HEK293 (cell line): ENCODE measurements around the gene PIK3R1.

Source experiments
- KLF1 ChIP-seq: fragments of 450-650 bp; formaldehyde crosslinking; IDR thresholded peaks from 2 replicates; pipeline ENCODE4 v1.5.1; 2016; ENCODE audit warnings: missing biosample characterization, missing genetic modification characterization
- TCF7L2 ChIP-seq: IDR thresholded peaks from 2 replicates; pipeline ENCODE4 v1.6.1; 2011; ENCODE audit warnings: low read depth, mild to moderate bottlenecking, inconsistent platforms, low read length, moderate library complexity, borderline replicate concordance
- YY1 ChIP-seq: fragments of 450-650 bp; formaldehyde crosslinking; IDR thresholded peaks from 2 replicates; pipeline ENCODE4 v1.5.1; 2018; ENCODE audit warnings: missing biosample characterization, missing genetic modification characterization
- ZBTB49 ChIP-seq: fragments of 450-650 bp; formaldehyde crosslinking; IDR thresholded peaks from 2 replicates; pipeline ENCODE4 v1.5.1; 2016; ENCODE audit warnings: missing biosample characterization, missing genetic modification characterization, low read depth
- ZNF202 ChIP-seq: fragments of 450-650 bp; formaldehyde crosslinking; IDR thresholded peaks from 2 replicates; pipeline ENCODE4 v1.5.1; 2016; ENCODE audit warnings: missing biosample characterization, missing genetic modification characterization, borderline replicate concordance
- ZNF571 ChIP-seq: fragments of 450-650 bp; formaldehyde crosslinking; IDR thresholded peaks from 2 replicates; pipeline ENCODE4 v1.5.0; 2017; ENCODE audit warnings: missing biosample characterization, missing genetic modification characterization
- ZXDB ChIP-seq: fragments of 450-650 bp; formaldehyde crosslinking; IDR thresholded peaks from 2 replicates; pipeline ENCODE4 v1.5.1; 2016; ENCODE audit warnings: missing biosample characterization, missing genetic modification characterization
- TF ChIP-seq, protein P1 (sequence below): fragments of 450-650 bp; formaldehyde crosslinking; IDR thresholded peaks from 2 replicates; pipeline ENCODE4 v1.5.1; 2016; ENCODE audit warnings: missing biosample characterization, missing genetic modification characterization
- TF ChIP-seq, protein P2 (sequence below): fragments of 450-650 bp; formaldehyde crosslinking; IDR thresholded peaks from 2 replicates; pipeline ENCODE4 v1.5.1; 2016; ENCODE audit warnings: missing biosample characterization, missing genetic modification characterization

DNA sequence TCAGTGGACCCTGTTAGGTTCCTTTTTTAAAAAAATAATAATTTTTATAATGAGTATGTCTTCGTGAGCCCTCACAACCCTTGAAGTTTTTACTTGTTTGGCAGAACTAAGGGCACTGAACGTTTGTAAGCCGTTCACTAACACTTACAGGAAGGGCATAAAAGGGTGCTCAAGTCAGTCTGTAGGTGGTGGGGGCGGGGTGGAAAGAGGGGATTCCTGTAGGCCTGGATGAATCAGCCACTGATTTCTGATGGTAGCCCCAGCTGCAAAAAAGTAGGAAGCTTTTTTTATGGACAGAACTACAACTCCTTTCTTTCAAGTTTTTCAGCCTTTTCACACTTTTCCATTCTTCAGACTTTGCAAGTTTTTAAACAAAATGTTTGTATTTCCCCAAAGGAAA, 35.8 kb downstream of the PIK3R1 start:
- no peak for TF ChIP-seq YY1 (tag by site-specific recombination)
- TF ChIP-seq, protein P1, sequence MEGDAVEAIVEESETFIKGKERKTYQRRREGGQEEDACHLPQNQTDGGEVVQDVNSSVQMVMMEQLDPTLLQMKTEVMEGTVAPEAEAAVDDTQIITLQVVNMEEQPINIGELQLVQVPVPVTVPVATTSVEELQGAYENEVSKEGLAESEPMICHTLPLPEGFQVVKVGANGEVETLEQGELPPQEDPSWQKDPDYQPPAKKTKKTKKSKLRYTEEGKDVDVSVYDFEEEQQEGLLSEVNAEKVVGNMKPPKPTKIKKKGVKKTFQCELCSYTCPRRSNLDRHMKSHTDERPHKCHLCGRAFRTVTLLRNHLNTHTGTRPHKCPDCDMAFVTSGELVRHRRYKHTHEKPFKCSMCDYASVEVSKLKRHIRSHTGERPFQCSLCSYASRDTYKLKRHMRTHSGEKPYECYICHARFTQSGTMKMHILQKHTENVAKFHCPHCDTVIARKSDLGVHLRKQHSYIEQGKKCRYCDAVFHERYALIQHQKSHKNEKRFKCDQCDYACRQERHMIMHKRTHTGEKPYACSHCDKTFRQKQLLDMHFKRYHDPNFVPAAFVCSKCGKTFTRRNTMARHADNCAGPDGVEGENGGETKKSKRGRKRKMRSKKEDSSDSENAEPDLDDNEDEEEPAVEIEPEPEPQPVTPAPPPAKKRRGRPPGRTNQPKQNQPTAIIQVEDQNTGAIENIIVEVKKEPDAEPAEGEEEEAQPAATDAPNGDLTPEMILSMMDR (tag by site-specific recombination) = no peak
- no peak for TF ChIP-seq KLF1 (tag by site-specific recombination)
- TF ChIP-seq ZNF202 = no peak
- TF ChIP-seq ZBTB49 (tag by site-specific recombination) = no peak
- no peak for TF ChIP-seq TCF7L2
- TF ChIP-seq ZXDB = no peak
- TF ChIP-seq, protein P2, sequence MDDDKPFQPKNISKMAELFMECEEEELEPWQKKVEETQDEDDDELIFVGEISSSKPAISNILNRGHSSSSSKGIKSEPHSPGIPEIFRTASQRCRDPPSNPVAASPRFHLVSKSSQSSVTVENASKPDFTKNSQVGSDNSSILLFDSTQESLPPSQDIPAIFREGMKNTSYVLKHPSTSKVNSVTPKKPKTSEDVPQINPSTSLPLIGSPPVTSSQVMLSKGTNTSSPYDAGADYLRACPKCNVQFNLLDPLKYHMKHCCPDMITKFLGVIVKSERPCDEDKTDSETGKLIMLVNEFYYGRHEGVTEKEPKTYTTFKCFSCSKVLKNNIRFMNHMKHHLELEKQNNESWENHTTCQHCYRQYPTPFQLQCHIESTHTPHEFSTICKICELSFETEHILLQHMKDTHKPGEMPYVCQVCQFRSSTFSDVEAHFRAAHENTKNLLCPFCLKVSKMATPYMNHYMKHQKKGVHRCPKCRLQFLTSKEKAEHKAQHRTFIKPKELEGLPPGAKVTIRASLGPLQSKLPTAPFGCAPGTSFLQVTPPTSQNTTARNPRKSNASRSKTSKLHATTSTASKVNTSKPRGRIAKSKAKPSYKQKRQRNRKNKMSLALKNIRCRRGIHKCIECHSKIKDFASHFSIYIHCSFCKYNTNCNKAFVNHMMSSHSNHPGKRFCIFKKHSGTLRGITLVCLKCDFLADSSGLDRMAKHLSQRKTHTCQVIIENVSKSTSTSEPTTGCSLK = no peak
- no peak for TF ChIP-seq ZNF571 (tag by site-specific recombination)
